ENCODE results near the gene EBF4. TPM values are rescaled to one million over a fixed set of nuclear protein-coding genes. Genes with fewer than 3 reads are reported as not detected.

The EBF4 gene
- polyA plus RNA-seq, 3 donors: 0.12 TPM; not detected in 2

- H3K36me3 ChIP-seq (replicated peaks in 1 of 2; ENCODE audit: control insufficient read depth in 1 of 2, insufficient read depth in 2 of 2, low read length in 2 of 2): no peaks in the 10 kb centered on the region
- H3K79me2 ChIP-seq (ENCODE audit: insufficient read depth, low read length): no peaks in the 10 kb centered on the region
- H3K27ac Mint-ChIP-seq: no peak overlapping the region
- no peak overlapping the region for H2AFZ ChIP-seq (ENCODE audit: insufficient read depth, low read depth, low read length, poor library complexity, severe bottlenecking)
- peak; percentile 13 for TF ChIP-seq CTCF (IDR thresholded peaks at IDR 0.05)
- peaks cover 0 to 10% (median 8%) of the 10 kb centered on the region in 7 donors for H3K9me3 Mint-ChIP-seq
- H4K20me1 ChIP-seq (ENCODE audit: insufficient read depth, low read length): no peaks in the 10 kb centered on the region
- peaks cover 0 to 5% of the 10 kb centered on the region in 2 donors for H3K9me3 ChIP-seq (replicated peaks in 1 of 2; ENCODE audit: control insufficient read depth in 1 of 2, insufficient read depth in 1 of 2, low read length in 2 of 2)
- H3K4me3 ChIP-seq (replicated peaks in 1 of 3; ENCODE audit: low read depth in 2 of 3, low read length in 3 of 3): no peak overlapping the region
- no peaks in the 10 kb centered on the region for H3K4me1 ChIP-seq (ENCODE audit: control insufficient read depth in 1 of 2, insufficient read depth in 2 of 2, low read length in 2 of 2)
- H3K27me3 Mint-ChIP-seq (ENCODE audit: low read depth in 3 of 3): peaks cover 5 to 14% (median 7%) of the 10 kb centered on the region in 3 donors
- 10% methylated on average over 3 of the region's 3 CpGs for WGBS (ENCODE audit: insufficient coverage)
- peaks cover 0 to 4% of the 10 kb centered on the region in 2 donors for H3K27me3 ChIP-seq (ENCODE audit: control insufficient read depth in 2 of 2, insufficient read depth in 2 of 2, low read length in 2 of 2)
- intact Hi-C loops (cut with micrococcal nuclease): no loop called here
- no peaks in the 10 kb centered on the region for H3K4me1 Mint-ChIP-seq
- H3K4me3 Mint-ChIP-seq: no peak overlapping the region
- no peak overlapping the region for H3K27ac ChIP-seq (ENCODE audit: low read depth in 1 of 2, low read length in 2 of 2)
- H3K36me3 Mint-ChIP-seq: no peaks in the 10 kb centered on the region
- no peak overlapping the region for H3K9ac ChIP-seq (ENCODE audit: insufficient read depth, low read length, poor library complexity, severe bottlenecking)
- H3K4me2 ChIP-seq (replicated peaks; ENCODE audit: extremely low read depth, low read length, poor library complexity, severe bottlenecking): no peak overlapping the region
- no peak for DNase-seq
These were observed 20.7 kb downstream of the EBF4 start for GRCh38 chr20:2713285-2713684.

GRCh38 chr20:2729251-2729713 lies 36.7 kb downstream of the EBF4 start:
- Mint-ChIP-seq H3K4me3 (peak overlapping the region in 1 of 2 donors; percentile 56), H3K36me3 (no peaks in the 10 kb centered on the region), H3K27me3 (ENCODE audit: low read depth in 3 of 3) (peaks cover 9 to 35% (median 16%) of the 10 kb centered on the region in 3 donors), H3K27ac (peak overlapping the region in 4 of 7 donors; percentile 6 to 76 (median 42)), H3K9me3 (peaks cover 4 to 24% (median 18%) of the 10 kb centered on the region in 7 donors), H3K4me1 (peaks cover 6% of the 10 kb centered on the region)
- H3K9ac ChIP-seq (ENCODE audit: insufficient read depth, low read length, poor library complexity, severe bottlenecking): no peak overlapping the region
- H3K79me2 ChIP-seq (ENCODE audit: insufficient read depth, low read length): no peaks in the 10 kb centered on the region
- no peak for TF ChIP-seq CTCF (IDR thresholded peaks at IDR 0.05)
- peaks cover 8 to 10% of the 10 kb centered on the region in 2 donors for H3K27me3 ChIP-seq (ENCODE audit: control insufficient read depth in 2 of 2, insufficient read depth in 2 of 2, low read length in 2 of 2)
- no peak overlapping the region for H3K27ac ChIP-seq (ENCODE audit: low read depth in 1 of 2, low read length in 2 of 2)
- H3K9me3 ChIP-seq (replicated peaks in 1 of 2; ENCODE audit: control insufficient read depth in 1 of 2, insufficient read depth in 1 of 2, low read length in 2 of 2): peaks cover 4 to 10% of the 10 kb centered on the region in 2 donors
- peak in 1 of 3 donors; percentile 16 for DNase-seq
- H3K4me2 ChIP-seq (replicated peaks; ENCODE audit: extremely low read depth, low read length, poor library complexity, severe bottlenecking): no peak overlapping the region
- no peaks in the 10 kb centered on the region for H3K36me3 ChIP-seq (replicated peaks in 1 of 2; ENCODE audit: control insufficient read depth in 1 of 2, insufficient read depth in 2 of 2, low read length in 2 of 2)
- no peaks in the 10 kb centered on the region for H4K20me1 ChIP-seq (ENCODE audit: insufficient read depth, low read length)
- H3K4me3 ChIP-seq (replicated peaks in 1 of 3; ENCODE audit: low read depth in 2 of 3, low read length in 3 of 3): no peak overlapping the region
- H2AFZ ChIP-seq (ENCODE audit: insufficient read depth, low read depth, low read length, poor library complexity, severe bottlenecking): no peak overlapping the region
- 0% methylated on average over 2 of the region's 6 CpGs for WGBS (ENCODE audit: insufficient coverage)
- intact Hi-C loops (cut with micrococcal nuclease): no loop called here
- peaks cover 0 to 5% of the 10 kb centered on the region in 2 donors for H3K4me1 ChIP-seq (ENCODE audit: control insufficient read depth in 1 of 2, insufficient read depth in 2 of 2, low read length in 2 of 2)
